GM19372 (cell line): ENCODE data around the gene NRXN3.
"Not testable (repeated sequence)": the region's sequence is repeated elsewhere in the genome, so short reads cannot be mapped to it uniquely, and the experiment has no call there.

ENCODE experiments used
- ATAC-seq: cut with Tn5 transposase; IDR thresholded peaks from one replicate; pipeline ENCODE4 v1.9.1; 2021; ENCODE audit warnings: mild to moderate bottlenecking, low read depth, moderate library complexity; ENCODE audit not compliant: unreplicated experiment

The NRXN3 gene

DNA sequence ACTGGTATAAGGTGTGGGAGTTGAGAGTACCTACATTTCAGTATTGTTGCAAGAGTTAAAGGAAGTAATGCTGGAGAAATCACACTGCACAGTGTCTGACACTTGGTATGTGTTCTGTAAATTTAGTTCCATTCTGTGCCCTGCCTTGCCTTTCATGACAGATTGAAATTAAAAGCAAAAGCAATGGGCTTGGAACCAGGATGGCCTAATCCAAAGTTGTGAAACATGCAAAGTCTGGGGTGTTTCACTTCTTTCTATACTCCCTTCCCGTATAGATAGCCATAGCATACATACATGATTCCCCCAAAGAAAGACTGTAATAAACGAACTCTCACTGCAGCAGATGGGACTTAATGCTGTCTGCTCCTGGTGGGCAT is 281.1 kb downstream of the NRXN3 start:
- ATAC-seq: no peak

DNA sequence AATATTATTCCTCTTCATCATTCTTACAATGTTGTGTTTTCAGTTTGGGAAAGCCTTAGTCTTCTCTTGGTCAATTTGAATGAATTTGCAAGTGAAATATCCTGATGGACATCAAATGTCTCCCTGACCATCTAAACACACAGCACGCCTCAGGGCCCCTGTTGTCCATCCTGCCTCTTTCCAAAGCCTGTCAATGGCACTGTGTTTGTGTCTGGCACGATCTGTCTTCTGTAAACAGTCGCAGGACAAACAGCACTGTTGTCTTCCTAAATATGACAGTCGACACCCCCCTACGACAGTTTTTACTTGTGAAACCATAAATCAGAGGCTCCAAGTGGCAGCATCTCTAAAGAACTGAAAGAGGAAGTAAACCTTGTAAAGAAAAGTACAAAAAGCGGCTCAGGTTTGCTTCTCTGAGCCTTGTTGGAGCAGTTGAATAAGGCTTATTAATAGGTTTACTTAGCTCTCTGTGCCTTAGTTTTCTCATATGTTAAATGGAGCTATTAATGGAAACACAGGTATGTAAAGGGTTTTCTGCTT is 285.8 kb downstream of the NRXN3 start:
- ATAC-seq: peak; percentile 60

DNA sequence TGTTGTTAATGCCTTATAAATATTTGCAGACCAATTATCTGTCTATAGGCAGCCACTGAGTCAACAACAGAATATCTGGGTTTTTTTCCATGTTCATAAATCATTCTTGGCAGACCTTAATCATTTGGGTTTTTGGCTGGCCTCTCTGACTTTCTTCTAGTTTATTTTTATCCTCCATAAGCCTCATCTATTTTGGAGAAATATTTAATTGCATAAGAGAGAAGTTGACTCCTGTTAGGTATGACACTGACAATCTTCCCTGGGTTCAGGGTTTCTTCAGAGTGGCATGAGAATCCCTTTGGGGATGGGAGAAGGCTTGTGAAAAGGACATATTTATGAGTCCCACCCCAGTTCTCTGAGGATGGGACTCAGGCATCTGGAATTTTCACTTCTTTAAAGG is 299.8 kb downstream of the NRXN3 start:
- ATAC-seq: no peak

DNA sequence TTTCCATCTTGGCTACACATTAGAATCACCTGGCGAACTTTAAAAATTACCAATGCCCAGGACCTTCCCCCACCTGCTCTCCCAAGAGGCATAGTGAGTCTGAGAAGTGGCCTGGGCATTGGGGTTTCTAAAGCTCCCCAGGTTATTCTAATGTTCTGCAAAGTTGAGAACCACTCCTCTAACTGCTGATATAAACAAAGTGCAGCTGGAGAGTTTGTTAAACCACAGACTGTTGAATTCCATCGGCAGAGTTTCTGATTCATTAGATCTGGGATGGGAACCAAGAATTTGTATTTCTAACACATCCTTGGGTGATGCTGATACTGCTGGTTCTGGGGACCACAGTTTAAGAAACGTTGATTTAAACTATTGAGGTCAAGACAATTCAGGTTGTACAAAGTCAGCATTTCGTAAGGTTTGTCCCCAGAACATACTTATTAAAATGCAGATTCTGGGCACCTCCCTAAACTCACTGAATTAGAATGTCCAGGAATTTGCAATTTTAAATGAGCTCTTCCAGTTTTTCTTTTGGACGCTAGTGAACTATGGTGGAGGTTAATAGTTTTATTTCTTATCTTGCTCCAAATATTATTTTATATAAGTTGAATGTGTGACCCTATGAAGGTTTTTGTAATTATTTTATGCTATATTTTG is 309.1 kb downstream of the NRXN3 start:
- no peak for ATAC-seq

DNA sequence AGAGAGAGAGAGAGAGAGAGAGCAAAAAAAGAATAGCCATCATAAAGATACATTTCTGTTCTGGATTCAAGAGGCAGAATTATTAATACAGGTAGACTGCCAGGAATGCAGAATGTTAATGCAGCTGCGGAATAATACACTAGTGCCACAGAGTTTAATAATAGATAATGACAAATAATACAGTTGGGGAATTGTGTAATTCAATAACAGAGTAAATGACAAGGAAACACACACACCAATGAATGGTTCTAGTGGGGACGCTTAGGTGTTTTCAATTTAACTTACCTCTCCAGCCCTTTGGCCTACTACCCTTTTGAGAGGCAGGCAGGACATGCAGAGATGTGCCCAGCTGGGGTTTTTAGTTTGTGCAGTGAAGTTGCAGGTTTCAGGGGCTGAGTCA is 313.9 kb downstream of the NRXN3 start:
- ATAC-seq: no peak

DNA sequence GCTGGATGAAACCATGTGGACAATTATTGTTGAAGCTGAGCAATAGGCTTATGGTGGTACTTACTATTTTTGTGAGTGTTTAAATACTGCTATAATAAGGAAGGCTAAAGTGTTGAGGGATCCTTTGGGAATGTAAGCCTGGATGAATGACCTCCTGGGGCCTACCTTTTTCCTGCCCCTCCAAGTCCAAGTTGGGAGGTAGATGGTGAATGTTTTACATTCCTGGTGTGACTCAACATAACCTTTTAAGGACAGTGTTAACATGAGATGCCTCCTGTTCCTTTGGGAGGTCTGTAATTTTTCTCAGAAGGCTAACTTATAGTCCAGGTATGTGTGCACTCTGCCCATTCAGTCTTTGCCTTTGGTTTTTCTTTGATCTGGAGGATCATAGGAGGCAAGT is 315.9 kb downstream of the NRXN3 start:
- ATAC-seq: no peak

DNA sequence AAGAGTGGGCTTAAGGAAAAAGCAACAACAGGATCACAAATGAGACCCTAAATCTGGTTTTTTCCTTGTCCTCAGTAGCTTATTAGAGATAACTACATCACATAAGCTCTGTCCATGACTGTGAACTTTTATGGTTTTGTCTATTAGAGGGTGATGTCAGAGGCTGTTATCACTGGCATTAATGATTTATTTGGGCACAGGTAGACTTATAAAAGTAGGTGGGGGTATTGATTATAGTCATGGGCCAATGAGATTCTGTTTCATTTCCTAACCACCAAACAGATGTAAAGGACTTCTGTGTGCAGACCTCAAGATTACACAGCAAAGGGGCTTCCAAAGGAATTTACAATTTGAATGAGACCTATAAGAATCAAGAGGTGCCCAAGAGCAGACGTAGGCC is 316.4 kb downstream of the NRXN3 start:
- ATAC-seq: no peak

DNA sequence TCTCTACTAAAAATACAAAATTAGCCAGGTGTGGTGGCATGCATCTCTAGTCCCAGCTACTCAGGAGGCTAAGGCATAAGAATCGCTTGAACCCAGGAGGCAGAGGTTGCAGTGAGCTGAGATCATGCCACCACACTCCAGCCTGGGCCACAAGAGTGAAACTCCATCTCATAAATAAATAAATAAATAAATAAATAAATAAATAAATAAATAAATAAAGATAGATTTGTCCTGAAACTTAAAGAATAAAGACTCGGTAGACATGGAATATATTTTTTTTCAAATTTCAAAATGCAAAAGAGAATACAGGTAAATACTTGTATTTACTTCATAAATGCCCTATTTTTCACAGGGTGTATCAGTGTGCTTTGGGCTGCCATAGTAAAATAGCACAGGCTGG is 317.4 kb downstream of the NRXN3 start:
- ATAC-seq: not testable (repeated sequence)

DNA sequence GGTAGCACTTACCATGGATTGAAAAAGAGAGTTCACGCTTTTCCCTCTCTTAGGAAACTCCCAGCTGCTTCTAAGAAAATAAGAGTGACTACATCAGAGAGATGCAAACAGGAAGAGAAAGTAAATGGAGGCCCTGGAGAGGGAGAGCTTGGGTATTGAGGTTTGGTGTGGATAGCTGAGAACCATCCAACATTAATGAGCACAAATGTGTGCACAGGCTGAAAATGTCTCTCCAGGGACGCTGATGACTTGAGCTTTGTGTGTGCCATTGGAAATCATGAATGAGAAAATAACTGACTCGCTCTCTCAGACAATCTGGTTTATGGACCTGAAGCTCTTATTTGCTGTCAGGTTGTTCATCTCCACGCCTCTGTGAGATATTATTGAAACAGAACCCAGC is 318.8 kb downstream of the NRXN3 start:
- ATAC-seq: no peak

DNA sequence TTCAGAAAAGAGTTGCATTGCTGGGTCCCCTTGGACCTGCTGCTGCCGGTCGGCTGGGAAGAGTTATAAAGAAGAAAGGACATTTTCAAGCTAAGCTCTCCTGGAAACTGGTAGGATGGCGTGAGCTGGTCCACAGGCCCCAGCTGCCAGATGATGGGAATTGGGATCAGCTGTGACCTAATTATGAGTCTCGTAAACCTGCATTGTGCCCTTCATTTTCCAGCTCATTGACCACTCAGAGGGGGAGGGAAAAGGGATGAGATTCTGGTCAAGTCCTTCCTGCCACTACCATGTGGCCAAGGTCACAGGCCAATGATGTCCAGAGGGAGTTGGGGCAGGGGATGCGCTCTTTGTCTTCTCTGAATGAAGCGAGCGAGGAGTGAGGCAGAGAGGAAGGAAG is 320.9 kb downstream of the NRXN3 start:
- ATAC-seq: no peak

DNA sequence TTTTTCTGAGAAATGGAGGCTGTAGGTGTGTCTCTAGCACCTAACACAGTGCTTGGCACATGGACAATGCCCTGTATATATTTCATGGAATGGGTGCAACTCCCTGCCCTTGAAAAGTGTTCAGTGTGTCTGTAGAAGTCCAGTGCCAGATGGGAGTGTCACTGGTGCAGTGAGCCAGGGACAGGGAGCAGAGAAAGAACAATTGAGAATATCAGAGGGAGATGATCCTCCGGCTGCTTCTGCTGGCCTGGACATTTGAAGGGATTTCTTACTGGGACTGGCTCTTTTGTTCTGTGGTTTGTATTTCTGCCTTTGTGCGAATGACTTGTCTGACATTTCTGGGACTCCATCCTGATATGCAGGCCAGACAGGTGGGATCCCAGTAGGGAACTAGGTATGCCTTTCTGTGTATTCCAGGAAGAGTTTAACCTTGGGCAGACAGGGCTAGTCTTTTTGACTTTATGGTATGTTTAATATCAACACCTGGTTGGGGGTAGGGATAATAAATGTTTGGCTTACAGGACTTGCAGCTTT is 328.0 kb downstream of the NRXN3 start:
- no peak for ATAC-seq

DNA sequence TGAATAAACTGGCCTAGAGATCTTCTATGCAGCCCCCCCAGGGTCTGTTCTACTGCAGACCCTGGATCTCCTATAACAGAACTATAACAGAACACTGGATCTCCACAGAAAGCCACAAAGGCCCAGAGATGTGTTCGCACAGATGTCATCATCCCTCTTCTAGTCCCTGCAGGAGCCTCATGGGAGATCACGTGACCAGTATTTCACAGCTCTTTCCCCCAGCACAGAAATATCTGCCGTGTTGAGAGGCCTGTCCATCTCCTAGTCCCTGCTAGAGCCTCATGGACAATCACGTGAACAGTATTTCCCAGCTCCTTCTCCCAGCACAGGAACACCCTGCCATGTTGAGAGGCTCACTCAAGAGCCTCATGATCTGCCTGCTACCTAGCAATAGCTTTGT is 331.7 kb downstream of the NRXN3 start:
- no peak for ATAC-seq

DNA sequence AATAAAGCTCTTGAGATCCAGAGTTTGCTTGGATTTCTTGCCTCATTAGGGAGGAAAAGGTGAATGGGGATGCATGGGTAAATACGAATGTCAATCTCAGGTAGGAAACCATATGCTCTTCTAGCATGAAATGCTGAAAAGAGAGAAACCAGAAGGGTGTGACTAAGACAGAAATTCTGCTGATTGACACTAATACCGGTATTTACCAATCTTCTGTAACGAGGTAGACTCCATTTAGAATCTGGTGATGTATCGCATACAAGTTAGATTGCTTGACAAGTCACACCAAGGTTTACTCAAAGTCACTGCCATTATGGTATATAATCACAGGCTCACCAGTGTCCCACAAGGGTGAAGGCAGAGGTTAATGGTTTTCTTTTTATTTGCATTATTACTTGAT is 337.9 kb downstream of the NRXN3 start:
- ATAC-seq: no peak

DNA sequence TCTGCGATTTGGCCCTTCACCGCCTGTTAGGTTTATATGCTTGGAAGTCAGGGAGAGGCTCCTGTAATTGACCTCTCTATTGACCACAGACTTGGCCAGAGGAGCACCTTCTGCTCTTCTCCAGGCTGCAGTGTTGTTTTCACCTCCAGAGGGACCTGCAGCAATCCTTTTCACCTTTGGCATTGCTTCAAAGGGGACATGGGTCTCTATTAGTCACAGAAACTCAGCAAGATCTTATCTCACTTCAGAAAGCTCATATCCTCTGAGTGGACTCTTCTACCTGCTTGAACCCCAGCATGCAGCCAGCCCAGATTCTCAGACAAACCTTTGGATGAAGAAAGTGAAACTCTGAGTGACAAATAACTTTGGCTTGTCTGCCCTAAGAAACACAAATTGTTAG is 339.3 kb downstream of the NRXN3 start:
- ATAC-seq: no peak

DNA sequence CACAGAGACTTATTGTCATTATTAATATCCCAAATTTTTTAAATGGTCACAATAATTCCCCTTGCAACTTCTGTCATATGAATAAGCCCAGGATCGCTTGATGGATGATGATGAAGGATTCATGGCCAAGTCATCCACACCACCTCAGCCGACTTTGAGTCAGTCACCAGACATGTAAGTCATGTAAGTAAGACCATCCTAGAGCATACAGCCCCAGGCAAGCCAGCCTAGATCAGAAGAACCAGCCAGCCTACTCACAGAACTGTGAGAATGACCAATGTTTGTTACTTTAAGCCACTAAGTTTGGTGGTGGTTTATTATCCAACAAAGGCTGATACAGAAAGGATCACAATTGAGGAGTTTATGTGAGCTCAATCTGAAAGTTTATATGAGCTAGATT is 341.8 kb downstream of the NRXN3 start:
- no peak for ATAC-seq

DNA sequence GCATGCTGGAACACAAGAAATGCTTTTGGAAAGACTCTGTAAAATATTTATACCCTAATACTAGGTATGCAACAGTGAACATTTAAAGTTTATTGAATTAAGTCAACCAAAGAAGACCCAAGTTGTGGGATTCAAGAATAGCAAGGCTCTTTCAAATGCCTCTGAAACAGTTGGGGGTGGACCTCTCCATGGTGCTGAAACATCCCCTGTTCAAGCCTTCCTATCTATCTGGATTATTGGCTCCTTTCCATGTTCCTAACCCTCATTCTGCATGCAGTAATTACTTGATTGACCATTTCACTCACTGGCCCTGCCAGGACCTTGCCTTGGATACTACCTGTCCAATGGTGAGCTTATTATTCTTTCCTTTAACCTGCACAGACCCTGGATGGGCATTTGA is 349.7 kb downstream of the NRXN3 start:
- no peak for ATAC-seq

DNA sequence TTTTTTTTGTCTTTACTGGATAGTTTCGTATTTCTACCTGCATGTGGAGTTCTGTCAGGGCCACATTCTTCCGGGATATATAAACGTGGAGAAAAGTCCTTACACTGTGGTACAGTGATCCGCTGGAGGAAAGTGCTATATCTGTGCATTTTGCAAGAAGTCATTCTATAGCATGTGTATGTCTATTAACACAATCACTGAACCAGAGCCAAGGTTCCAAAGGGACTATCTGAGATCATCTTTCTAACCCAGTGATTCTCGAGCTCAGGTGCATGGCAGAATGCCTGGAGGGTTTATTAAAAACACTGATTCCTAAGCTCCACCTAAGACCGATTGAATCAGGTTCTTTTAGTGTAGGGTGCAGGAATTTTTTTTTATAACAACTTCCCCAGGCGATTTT is 354.0 kb downstream of the NRXN3 start:
- no peak for ATAC-seq

DNA sequence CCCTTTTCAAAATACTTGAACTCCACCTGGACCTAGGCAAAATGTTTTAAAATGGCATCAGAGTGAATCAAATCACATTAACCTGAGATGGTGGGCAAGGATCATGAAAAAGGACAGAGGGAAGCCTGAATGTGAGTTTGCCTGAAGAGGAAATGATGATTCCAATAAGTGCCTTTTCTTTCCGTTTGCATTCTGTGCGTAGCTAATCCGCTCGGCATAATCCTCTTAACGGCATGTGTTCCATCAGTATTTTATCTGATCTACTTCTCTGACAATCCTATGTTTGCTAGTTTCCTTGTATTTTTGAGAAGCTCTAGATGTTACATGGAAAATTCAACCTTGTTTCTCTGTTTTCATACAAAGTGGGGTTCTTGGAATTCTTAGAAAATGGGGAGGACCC is 354.6 kb downstream of the NRXN3 start:
- no peak for ATAC-seq

DNA sequence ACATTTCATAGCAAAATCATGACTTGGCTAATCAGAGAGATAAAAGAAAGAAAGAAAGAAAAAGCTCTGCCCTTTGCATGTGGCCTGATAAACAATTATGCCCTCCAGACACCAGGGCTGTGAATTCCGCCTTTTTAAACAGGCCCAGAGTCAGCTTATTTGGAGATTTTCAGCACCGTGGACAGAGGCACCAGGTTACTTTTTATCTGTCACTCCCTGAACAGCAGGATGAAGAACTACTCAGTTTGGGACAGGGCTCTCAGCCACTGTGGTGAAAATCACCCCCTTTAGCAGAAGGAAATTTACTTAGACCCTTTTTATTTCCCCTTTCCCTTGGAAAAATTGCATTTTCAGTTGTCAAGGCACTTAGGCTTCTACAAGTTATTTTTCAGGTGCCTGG is 359.9 kb downstream of the NRXN3 start:
- ATAC-seq: no peak

DNA sequence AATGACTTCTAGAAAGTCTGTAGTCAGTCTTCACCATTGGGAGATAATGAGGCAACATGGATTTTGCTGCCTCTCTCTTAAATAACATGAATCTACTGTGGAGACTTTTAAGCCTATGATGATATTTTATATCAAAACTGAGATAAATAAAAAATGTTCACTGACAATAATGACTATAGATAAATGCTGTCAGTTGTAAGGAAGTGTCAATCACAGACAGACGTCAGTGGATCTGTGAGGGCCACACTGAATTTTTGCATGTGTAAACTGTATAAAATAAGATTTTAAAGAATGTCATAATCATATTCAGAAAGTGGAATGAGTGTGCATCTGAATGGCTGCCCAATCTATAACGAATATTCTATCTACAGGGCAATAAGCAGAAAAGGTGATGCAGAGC is 364.0 kb downstream of the NRXN3 start:
- no peak for ATAC-seq

DNA sequence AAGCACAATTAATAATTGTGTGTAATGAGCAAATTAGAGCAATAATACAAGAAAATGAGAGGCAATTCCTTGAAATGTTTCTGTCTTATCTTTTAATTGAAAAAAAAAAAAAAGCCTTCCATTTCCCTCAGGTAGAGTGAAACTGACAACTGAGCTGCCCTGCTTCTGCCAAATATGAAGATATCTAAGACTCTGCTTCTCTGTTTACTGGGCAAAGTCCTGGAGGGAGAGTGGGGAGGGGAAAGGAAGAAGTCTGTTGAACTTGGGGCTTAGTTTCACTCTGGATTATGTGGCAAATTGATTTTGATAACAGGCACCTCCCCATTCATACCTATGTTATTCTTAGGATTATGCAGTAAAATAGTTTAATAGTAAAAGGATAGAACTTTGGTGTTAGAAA is 364.9 kb downstream of the NRXN3 start:
- ATAC-seq: no peak

DNA sequence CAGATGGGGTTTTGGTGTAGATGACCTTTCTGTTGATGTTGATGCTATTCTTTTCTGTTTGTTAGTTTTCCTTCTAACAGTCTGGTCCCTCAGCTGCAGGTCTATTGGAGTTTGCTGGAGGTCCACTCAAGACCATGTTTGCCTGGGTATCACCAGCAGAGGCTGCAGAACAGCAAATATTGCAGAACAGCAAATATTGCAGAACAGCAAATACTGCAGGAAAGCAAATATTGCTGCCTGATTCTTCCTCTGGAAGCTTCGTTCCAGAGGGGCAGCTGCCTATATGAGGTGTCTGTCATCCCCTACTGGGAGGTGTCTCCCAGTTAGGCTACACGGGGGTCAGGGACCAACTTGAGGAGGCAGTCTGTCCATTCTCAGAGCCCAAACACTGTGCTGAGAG is 371.6 kb downstream of the NRXN3 start:
- ATAC-seq: not testable (repeated sequence)

DNA sequence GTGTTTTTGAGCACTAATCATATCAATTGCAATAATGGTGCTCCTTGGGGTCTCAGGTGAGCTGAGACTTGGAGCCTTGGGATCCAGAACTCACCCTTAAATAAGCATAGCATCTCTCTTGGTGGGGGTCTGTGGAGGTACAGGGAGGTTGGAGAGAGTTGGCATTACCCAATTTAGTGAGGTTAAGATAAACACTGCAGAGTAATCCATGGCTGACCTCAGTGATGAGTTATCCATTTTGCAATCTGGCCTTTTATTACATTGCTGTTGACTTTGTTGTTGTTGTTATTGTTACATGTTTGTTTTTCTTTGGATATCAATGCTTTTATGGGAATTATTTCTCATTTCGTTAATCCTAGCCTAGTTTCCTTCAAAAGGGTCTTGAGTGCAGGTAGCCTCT is 373.3 kb downstream of the NRXN3 start:
- ATAC-seq: no peak
